ENCODE data around the gene ADH7. TPM values are rescaled to one million over a fixed set of nuclear protein-coding genes. Genes with fewer than 3 reads are reported as not detected.

Gene ADH7
- total RNA-seq, 4 donors from 2014 or later = 173 to 420 (median 318) TPM

DNA sequence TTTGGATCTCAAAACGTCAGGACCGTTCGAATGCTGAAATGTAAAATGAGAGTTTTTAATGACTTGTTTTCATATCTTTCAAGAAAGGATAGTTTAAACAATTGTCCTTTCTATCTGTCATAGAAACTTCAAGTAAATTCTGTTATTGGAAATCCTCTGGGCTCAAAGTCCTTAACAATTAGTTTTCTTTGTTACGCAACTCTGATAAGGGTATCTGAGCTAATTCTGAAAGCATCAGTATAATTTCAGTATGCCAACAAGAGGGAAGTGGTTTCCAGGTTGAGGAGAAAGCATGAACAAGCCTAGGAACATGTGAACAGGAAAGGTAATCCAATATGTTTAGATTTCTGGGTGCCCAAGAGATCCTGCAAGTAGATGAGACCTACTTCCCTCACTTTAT, 22.0 kb downstream of the ADH7 start:
- Histone ChIP-seq H3K36me3 (peaks cover 0 to 44% (median 0%) of the 10 kb centered on the region in 3 donors), H3K4me1 (peaks cover 0 to 84% (median 11%) of the 10 kb centered on the region in 3 donors), H3K27ac (peak overlapping the region in 3 of 4 donors; percentile 36 to 48 (median 45)), H3K27me3 (no peaks in the 10 kb centered on the region), H3K4me3 (no peak overlapping the region), H3K9me3 (no peaks in the 10 kb centered on the region)
- intact Hi-C loops (cut with DNase I) = no loop called here
- DNase-seq = no peak
- WGBS, 2 donors = 81 to 84% methylated on average over 4 of the region's 4 CpGs
- TF ChIP-seq POLR2A (IDR thresholded peaks at IDR 0.05) = no peak
- no peak for TF ChIP-seq CTCF (IDR thresholded peaks at IDR 0.05)

GRCh38 chr4:99411041-99411440, 24.1 kb downstream of the ADH7 start:
- Histone ChIP-seq H3K27me3 (no peaks in the 10 kb centered on the region), H3K27ac (no peak overlapping the region), H3K9me3 (no peaks in the 10 kb centered on the region), H3K4me3 (no peak overlapping the region), H3K36me3 (peaks cover 0 to 23% (median 0%) of the 10 kb centered on the region in 3 donors), H3K4me1 (peaks cover 0 to 78% (median 19%) of the 10 kb centered on the region in 3 donors)
- no peak for DNase-seq
- no peak for TF ChIP-seq CTCF (IDR thresholded peaks at IDR 0.05)
- TF ChIP-seq POLR2A (IDR thresholded peaks at IDR 0.05) = no peak
- intact Hi-C loops (cut with DNase I) = no loop called here

GRCh38 chr4:99410075-99410474, 25.1 kb downstream of the ADH7 start:
- TF ChIP-seq POLR2A (IDR thresholded peaks at IDR 0.05) (no peak), CTCF (IDR thresholded peaks at IDR 0.05) (no peak)
- no peak for DNase-seq
- peak overlapping the region in 2 of 4 donors; percentile 19 to 52 for H3K27ac ChIP-seq
- no peaks in the 10 kb centered on the region for H3K9me3 ChIP-seq
- H3K4me1 ChIP-seq = peaks cover 0 to 76% (median 23%) of the 10 kb centered on the region in 3 donors
- no peaks in the 10 kb centered on the region for H3K27me3 ChIP-seq
- intact Hi-C loops (cut with DNase I) = no loop called here
- peaks cover 0 to 21% (median 0%) of the 10 kb centered on the region in 3 donors for H3K36me3 ChIP-seq
- WGBS, 2 donors = 80 to 92% methylated on average over 3 to 5 of the region's 5 CpGs
- H3K4me3 ChIP-seq = no peak overlapping the region

DNA sequence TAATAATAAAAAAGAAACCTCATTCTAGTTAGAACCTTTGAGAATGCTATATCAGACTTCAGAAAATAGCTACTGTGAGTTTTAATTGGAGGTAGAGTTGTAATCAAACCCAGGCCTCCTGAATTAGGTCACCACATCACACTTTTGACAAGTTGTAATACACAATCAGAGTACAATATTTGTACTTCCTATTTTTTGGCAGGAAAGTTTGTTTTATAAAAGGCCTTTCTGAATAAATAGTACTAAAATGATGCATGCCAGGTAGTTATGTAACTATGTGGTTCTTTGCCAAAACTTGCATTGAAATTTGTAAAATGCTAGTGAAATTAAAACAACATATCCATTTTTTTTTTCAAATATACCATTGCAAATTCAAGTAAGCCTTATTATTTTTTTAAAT, 26.8 kb downstream of the ADH7 start:
- H3K4me3 ChIP-seq = no peak overlapping the region
- no peaks in the 10 kb centered on the region for H3K27me3 ChIP-seq
- intact Hi-C loops (cut with DNase I) = loop anchor here (10.0 kb wide), 2 partner anchors 204 to 284 kb away; no protein-coding TSS in a partner anchor
- H3K9me3 ChIP-seq = no peaks in the 10 kb centered on the region
- no peak for TF ChIP-seq CTCF (IDR thresholded peaks at IDR 0.05)
- no peak for TF ChIP-seq POLR2A (IDR thresholded peaks at IDR 0.05)
- H3K4me1 ChIP-seq = peaks cover under 1 to 76% (median 20%) of the 10 kb centered on the region in 3 donors
- DNase-seq = no peak
- H3K36me3 ChIP-seq = peaks cover 0 to 15% (median 0%) of the 10 kb centered on the region in 3 donors
- H3K27ac ChIP-seq = peak overlapping the region in 3 of 4 donors; percentile 40 to 65 (median 52)

GRCh38 chr4:99405433-99406115, 29.6 kb downstream of the ADH7 start:
- peak overlapping the region in 3 of 4 donors; percentile 70 to 75 (median 73) for H3K27ac ChIP-seq
- DNase-seq = no peak

More at GRCh38 chr4:99405433-99406115, 29.6 kb downstream of the ADH7 start:
- no peaks in the 10 kb centered on the region for H3K9me3 ChIP-seq
- peaks cover 0 to 5% (median 0%) of the 10 kb centered on the region in 3 donors for H3K36me3 ChIP-seq
- peaks cover 6 to 60% (median 22%) of the 10 kb centered on the region in 3 donors for H3K4me1 ChIP-seq
- TF ChIP-seq POLR2A (IDR thresholded peaks at IDR 0.05) = no peak
- TF ChIP-seq CTCF (IDR thresholded peaks at IDR 0.05) = peak; percentile 79 to 97 (median 95)
- WGBS, 2 donors = 35 to 37% methylated on average over 6 of the region's 6 CpGs
- H3K4me3 ChIP-seq = no peak overlapping the region
- intact Hi-C loops (cut with DNase I) = loop anchor here (10.0 kb wide), 2 partner anchors 201 to 281 kb away; no protein-coding TSS in a partner anchor
- no peaks in the 10 kb centered on the region for H3K27me3 ChIP-seq

All from esophagus squamous epithelium (tissue), 5 donors.